ENCODE measurements around the gene ZNF148. TPM values are rescaled to one million over a fixed set of nuclear protein-coding genes. Genes with fewer than 3 reads are reported as not detected.

ZNF148 gene
- total RNA-seq, 2 experiments from 2014 or later = 30.9 to 34.0 TPM

GRCh38 chr3:125188955-125189354, 186.2 kb downstream of the ZNF148 start:
- Histone ChIP-seq H3K27me3 (ENCODE audit: control insufficient read depth in 1 of 2, insufficient read depth in 2 of 2, low read length in 2 of 2) (no peaks in the 10 kb centered on the region), H3K4me1 (ENCODE audit: insufficient read depth, low read length) (no peaks in the 10 kb centered on the region), H3K36me3 (ENCODE audit: insufficient read depth, low read length) (no peaks in the 10 kb centered on the region), H3K27ac (ENCODE audit: low read depth in 1 of 2, low read length in 2 of 2) (no peak overlapping the region), H3K9me3 (ENCODE audit: control insufficient read depth in 1 of 2, insufficient read depth in 1 of 2, low read length in 2 of 2) (no peaks in the 10 kb centered on the region), H3K4me3 (ENCODE audit: low read length) (no peak overlapping the region)
- H3K4me1 Mint-ChIP-seq (ENCODE audit: low read depth) = peaks cover 6% of the 10 kb centered on the region
- TF ChIP-seq CTCF (IDR thresholded peaks at IDR 0.05) = no peak
- ChIA-PET POLR2A (no interaction called here), CTCF (no interaction called here)
- no peak overlapping the region for H3K27ac Mint-ChIP-seq
- H3K4me3 Mint-ChIP-seq = no peak overlapping the region
- no peaks in the 10 kb centered on the region for H3K9me3 Mint-ChIP-seq
- H3K27me3 Mint-ChIP-seq = no peaks in the 10 kb centered on the region
- H3K36me3 Mint-ChIP-seq (ENCODE audit: low read depth) = no peaks in the 10 kb centered on the region
- intact Hi-C loops (cut with DNase I, micrococcal nuclease) = no loop called here
- no peak for DNase-seq
- ATAC-seq (ENCODE audit: poor library complexity) = no peak

- POLR2A ChIA-PET = no interaction called here
- Histone ChIP-seq H3K27ac (ENCODE audit: low read depth in 1 of 2, low read length in 2 of 2) (no peak overlapping the region), H3K27me3 (ENCODE audit: control insufficient read depth in 1 of 2, insufficient read depth in 2 of 2, low read length in 2 of 2) (no peaks in the 10 kb centered on the region), H3K36me3 (ENCODE audit: insufficient read depth, low read length) (no peaks in the 10 kb centered on the region), H3K9me3 (ENCODE audit: control insufficient read depth in 1 of 2, insufficient read depth in 1 of 2, low read length in 2 of 2) (no peaks in the 10 kb centered on the region), H3K4me3 (ENCODE audit: low read length) (no peak overlapping the region), H3K4me1 (ENCODE audit: insufficient read depth, low read length) (no peaks in the 10 kb centered on the region)
- no peak for DNase-seq
- no peaks in the 10 kb centered on the region for H3K36me3 Mint-ChIP-seq (ENCODE audit: low read depth)
- H3K4me3 Mint-ChIP-seq = no peak overlapping the region
- intact Hi-C loops (cut with DNase I, micrococcal nuclease) = no loop called here
- H3K27me3 Mint-ChIP-seq = no peaks in the 10 kb centered on the region
- CTCF ChIA-PET = no interaction called here
- ATAC-seq (ENCODE audit: poor library complexity) = no peak
- no peak for TF ChIP-seq CTCF (IDR thresholded peaks at IDR 0.05)
- no peak overlapping the region for H3K27ac Mint-ChIP-seq
- peaks cover 6% of the 10 kb centered on the region for H3K4me1 Mint-ChIP-seq (ENCODE audit: low read depth)
- no peaks in the 10 kb centered on the region for H3K9me3 Mint-ChIP-seq
Observed at GRCh38 chr3:125187599-125187910, 187.6 kb downstream of the ZNF148 start.

- no peaks in the 10 kb centered on the region for H3K36me3 ChIP-seq (ENCODE audit: insufficient read depth, low read length)
- H3K27ac Mint-ChIP-seq = no peak overlapping the region
- DNase-seq = no peak
- no peak overlapping the region for H3K4me3 ChIP-seq (ENCODE audit: low read length)
- no peaks in the 10 kb centered on the region for H3K9me3 Mint-ChIP-seq
- H3K4me1 ChIP-seq (ENCODE audit: insufficient read depth, low read length) = no peaks in the 10 kb centered on the region
- intact Hi-C loops (cut with DNase I, micrococcal nuclease) = no loop called here
- H3K4me1 Mint-ChIP-seq (ENCODE audit: low read depth) = peaks cover 6% of the 10 kb centered on the region
- no peak for ATAC-seq (ENCODE audit: poor library complexity)
- H3K4me3 Mint-ChIP-seq = no peak overlapping the region
- H3K36me3 Mint-ChIP-seq (ENCODE audit: low read depth) = no peaks in the 10 kb centered on the region
- no peaks in the 10 kb centered on the region for H3K27me3 Mint-ChIP-seq
- no peaks in the 10 kb centered on the region for H3K27me3 ChIP-seq (ENCODE audit: control insufficient read depth in 1 of 2, insufficient read depth in 2 of 2, low read length in 2 of 2)
- no peaks in the 10 kb centered on the region for H3K9me3 ChIP-seq (ENCODE audit: control insufficient read depth in 1 of 2, insufficient read depth in 1 of 2, low read length in 2 of 2)
- TF ChIP-seq CTCF (IDR thresholded peaks at IDR 0.05) = no peak
- CTCF ChIA-PET = no interaction called here
- H3K27ac ChIP-seq (ENCODE audit: low read depth in 1 of 2, low read length in 2 of 2) = no peak overlapping the region
- POLR2A ChIA-PET = no interaction called here
Observed at GRCh38 chr3:125186800-125187598, 188.1 kb downstream of the ZNF148 start.

All from CD4-positive, alpha-beta T cell (primary cell).